ENCODE results near the gene RASA3. TPM values are rescaled to one million over a fixed set of nuclear protein-coding genes. Genes with fewer than 3 reads are reported as not detected.

RASA3 gene
- polyA plus RNA-seq, 1 donor from 2014 or later = 8.5 TPM

- Histone ChIP-seq H3K9ac (ENCODE audit: low read length) (no peak overlapping the region), H4K20me1 (ENCODE audit: insufficient read depth) (no peaks in the 10 kb centered on the region), H3K27ac (ENCODE audit: low read length) (no peak overlapping the region), H3F3A (ENCODE audit: insufficient read depth, low read length, poor library complexity, severe bottlenecking) (no peaks in the 10 kb centered on the region), H3K4me2 (ENCODE audit: low read length) (no peak overlapping the region), H3K9me2 (ENCODE audit: insufficient read depth, low read length) (no peaks in the 10 kb centered on the region), H3K4me3 (ENCODE audit: low read length) (no peak overlapping the region), H3K79me2 (replicated peaks; ENCODE audit: insufficient read depth, low read length) (no peaks in the 10 kb centered on the region), H3K9me3 (ENCODE audit: low read length) (no peaks in the 10 kb centered on the region), H2AFZ (ENCODE audit: low read depth, low read length) (no peak overlapping the region), H3K36me3 (ENCODE audit: insufficient read depth, low read length) (no peaks in the 10 kb centered on the region), H3K27me3 (ENCODE audit: insufficient read depth, low read depth, low read length) (no peaks in the 10 kb centered on the region)
- TF ChIP-seq POLR2AphosphoS5 (IDR thresholded peaks at IDR 0.05) = no peak
- no peak for TF ChIP-seq TAF1 (IDR thresholded peaks at IDR 0.05; ENCODE audit: low read depth)
- no peak for TF ChIP-seq RAD21 (conservative IDR thresholded peaks at IDR 0.05)
- TF ChIP-seq MXI1 (conservative IDR thresholded peaks at IDR 0.05; ENCODE audit: poor library complexity, severe bottlenecking) = no peak
- TF ChIP-seq REST (IDR thresholded peaks at IDR 0.05; ENCODE audit: borderline replicate concordance) = no peak
These were observed 12.8 kb upstream of the RASA3 start for GRCh38 chr13:114145256-114145655.

GRCh38 chr13:114144606-114145244, 12.3 kb upstream of the RASA3 start:
- Histone ChIP-seq H3K27me3 (ENCODE audit: insufficient read depth, low read depth, low read length) (no peaks in the 10 kb centered on the region), H3K9me2 (ENCODE audit: insufficient read depth, low read length) (no peaks in the 10 kb centered on the region), H3K79me2 (replicated peaks; ENCODE audit: insufficient read depth, low read length) (no peaks in the 10 kb centered on the region), H3K9ac (ENCODE audit: low read length) (no peak overlapping the region), H3K27ac (ENCODE audit: low read length) (no peak overlapping the region), H3F3A (ENCODE audit: insufficient read depth, low read length, poor library complexity, severe bottlenecking) (no peaks in the 10 kb centered on the region), H3K4me2 (ENCODE audit: low read length) (no peak overlapping the region), H2AFZ (ENCODE audit: low read depth, low read length) (no peak overlapping the region), H4K20me1 (ENCODE audit: insufficient read depth) (no peaks in the 10 kb centered on the region), H3K36me3 (ENCODE audit: insufficient read depth, low read length) (no peaks in the 10 kb centered on the region), H3K9me3 (ENCODE audit: low read length) (no peaks in the 10 kb centered on the region), H3K4me3 (ENCODE audit: low read length) (no peak overlapping the region)
- TF ChIP-seq EP300 (conservative IDR thresholded peaks at IDR 0.05; ENCODE audit: poor library complexity, severe bottlenecking) = no peak
- no peak for TF ChIP-seq MXI1 (conservative IDR thresholded peaks at IDR 0.05; ENCODE audit: poor library complexity, severe bottlenecking)
- TF ChIP-seq CTCF (IDR thresholded peaks at IDR 0.05; ENCODE audit: poor library complexity, severe bottlenecking) = no peak
- no peak for TF ChIP-seq TAF1 (IDR thresholded peaks at IDR 0.05; ENCODE audit: low read depth)
- no peak for TF ChIP-seq RAD21 (conservative IDR thresholded peaks at IDR 0.05)
- TF ChIP-seq EZH2 (IDR thresholded peaks at IDR 0.05; ENCODE audit: borderline replicate concordance, insufficient read depth, low read length, poor library complexity, severe bottlenecking) = no peak
- no peak for TF ChIP-seq SMC3 (conservative IDR thresholded peaks at IDR 0.05; ENCODE audit: poor library complexity)
- no peak for TF ChIP-seq POLR2AphosphoS5 (IDR thresholded peaks at IDR 0.05)
- TF ChIP-seq REST (IDR thresholded peaks at IDR 0.05; ENCODE audit: borderline replicate concordance) = no peak
